GM18907 (cell line): ENCODE results near the gene ATP6AP1.
A peak's percentile ranks its signal among the peaks of the same experiment; 100 is the strongest.
"Not testable (repeated sequence)": the region's sequence is repeated elsewhere in the genome, so short reads cannot be mapped to it uniquely, and the experiment has no call there.

Experiments
- ATAC-seq: cut with Tn5 transposase; IDR thresholded peaks from one replicate; pipeline ENCODE4 v1.9.1; 2021; ENCODE audit warnings: mild to moderate bottlenecking, moderate library complexity; ENCODE audit not compliant: unreplicated experiment

ATP6AP1 gene

GRCh38 chrX:154428176-154429171 lies at the start of gene ATP6AP1:
Gene ATP6AP1 (plus strand): TSS chrX:154428677. CDS start chrX:154428693, 16 bp downstream.
- peak; percentile 92 for ATAC-seq

- peak; percentile 82 for ATAC-seq
These were observed 49.5 kb upstream of the ATP6AP1 start, which contains the start of gene EMD for GRCh38 chrX:154378799-154379568. Gene EMD (plus strand): TSS chrX:154379295. CDS start chrX:154379485, 190 bp downstream.

GRCh38 chrX:154379569-154379951 lies 48.9 kb upstream of the ATP6AP1 start:
- ATAC-seq = no peak

- ATAC-seq = no peak
These were observed 48.3 kb upstream of the ATP6AP1 start for GRCh38 chrX:154380153-154380552.

GRCh38 chrX:154380787-154381186 lies 47.7 kb upstream of the ATP6AP1 start:
- ATAC-seq = no peak

GRCh38 chrX:154381271-154381670 lies 47.2 kb upstream of the ATP6AP1 start:
- no peak for ATAC-seq

- ATAC-seq = no peak
These were observed 45.9 kb upstream of the ATP6AP1 start for GRCh38 chrX:154382483-154383069.

GRCh38 chrX:154383359-154384283 lies 44.9 kb upstream of the ATP6AP1 start:
- ATAC-seq = no peak

GRCh38 chrX:154384284-154384892 lies 44.1 kb upstream of the ATP6AP1 start:
- ATAC-seq = no peak

- peak; percentile 32 for ATAC-seq
These were observed 40.4 kb upstream of the ATP6AP1 start for GRCh38 chrX:154388094-154388493.

GRCh38 chrX:154388649-154389048 lies 39.8 kb upstream of the ATP6AP1 start:
- peak; percentile 30 for ATAC-seq

GRCh38 chrX:154389812-154390747 lies 38.4 kb upstream of the ATP6AP1 start:
- peak; percentile 69 for ATAC-seq

GRCh38 chrX:154396363-154396762 lies 32.1 kb upstream of the ATP6AP1 start:
- ATAC-seq = not testable (repeated sequence)

GRCh38 chrX:154396973-154397887 lies 31.2 kb upstream of the ATP6AP1 start:
- peak; percentile 48 for ATAC-seq

GRCh38 chrX:154397888-154398667 lies 30.4 kb upstream of the ATP6AP1 start, which contains the start of gene RPL10:
Gene RPL10 (plus strand): TSS chrX:154398377. CDS start chrX:154398520, 143 bp downstream.
- ATAC-seq = peak; percentile 82

- peak; percentile 17 for ATAC-seq
These were observed 29.6 kb upstream of the ATP6AP1 start for GRCh38 chrX:154398668-154399526.
